Liver (tissue), 3 donors: ENCODE results near the gene PLEKHA6.

Experiments used
- ATF3 ChIP-seq: IDR thresholded peaks from 2 replicates; pipeline ENCODE4 v1.6.1; 2016; ENCODE audit warnings: antibody characterized with exemption
- CTCF ChIP-seq: fragments of 150-350 bp; IDR thresholded peaks from 2 replicates; pipeline ENCODE4 v1.5.1; 2017; ENCODE audit warnings: improper control_type of control experiment, low read depth, low read length; ENCODE audit not compliant: missing input control
- EGR1 ChIP-seq, 2 donors: IDR thresholded peaks; 2 replicates each; pipeline ENCODE4 v1.6.1; 2016 to 2018; ENCODE audit warnings: antibody characterized with exemption in 2 of 2, low read depth in 2 of 2
- FOXA1 ChIP-seq: IDR thresholded peaks from 2 replicates; pipeline ENCODE4 v1.6.1; 2016; ENCODE audit warnings: antibody characterized with exemption
- GABPA ChIP-seq, 2 donors: IDR thresholded peaks in 1 of 2; conservative IDR thresholded peaks in 1 of 2; 2 replicates each; pipeline ENCODE4 v1.6.1; 2016; ENCODE audit warnings: antibody characterized with exemption in 2 of 2, mild to moderate bottlenecking in 1 of 2, moderate library complexity in 1 of 2
- HNF4A ChIP-seq, 2 donors: conservative IDR thresholded peaks; 2 replicates each; pipeline ENCODE4 v1.6.1; 2016; ENCODE audit warnings: antibody characterized with exemption in 2 of 2, mild to moderate bottlenecking in 2 of 2
- HNF4G ChIP-seq: IDR thresholded peaks from 2 replicates; pipeline ENCODE4 v1.6.1; 2016; ENCODE audit warnings: antibody characterized with exemption
- JUND ChIP-seq, 2 donors: IDR thresholded peaks; 2 replicates each; pipeline ENCODE4 v1.6.1; 2016; ENCODE audit warnings: antibody characterized with exemption in 2 of 2
- MAX ChIP-seq: IDR thresholded peaks from 2 replicates; pipeline ENCODE4 v1.6.1; 2016; ENCODE audit warnings: antibody characterized with exemption
- RAD21 ChIP-seq, 2 donors: IDR thresholded peaks; 2 replicates each; pipeline ENCODE4 v1.6.1; 2016; ENCODE audit warnings: antibody characterized with exemption in 2 of 2, mild to moderate bottlenecking in 2 of 2
- REST ChIP-seq: IDR thresholded peaks from 2 replicates; pipeline ENCODE4 v1.6.1; 2016; ENCODE audit warnings: antibody characterized with exemption, mild to moderate bottlenecking
- TAF1 ChIP-seq: conservative IDR thresholded peaks from 2 replicates; pipeline ENCODE4 v1.6.1; 2016; ENCODE audit warnings: antibody characterized with exemption, mild to moderate bottlenecking
- ZBTB33 ChIP-seq: IDR thresholded peaks from 2 replicates; pipeline ENCODE4 v1.6.1; 2016; ENCODE audit warnings: antibody characterized with exemption
- donor health status: healthy.
- donor health status: healthy.

GRCh38 chr1:204376919-204377799 lies 17.4 kb upstream of the PLEKHA6 start:
- TF ChIP-seq CTCF (no peak), MAX (peak; percentile 85), TAF1 (no peak), RAD21 (IDR thresholded peaks at IDR 0.05) (peak; percentile 28 to 39), EGR1 (IDR thresholded peaks at IDR 0.05; ENCODE audit: low read depth in 2 of 2) (peak in 1 of 2 donors; percentile 3), REST (peak; percentile 31), ZBTB33 (peak; percentile 14), HNF4G (peak; percentile 94), GABPA (IDR thresholded peaks at IDR 0.05 in 1 of 2, conservative IDR thresholded peaks at IDR 0.05 in 1 of 2) (peak in 1 of 2 donors; percentile 26), ATF3 (no peak), JUND (IDR thresholded peaks at IDR 0.05) (peak in 1 of 2 donors; percentile 65), HNF4A (conservative IDR thresholded peaks at IDR 0.05) (peak; percentile 94 to 95), FOXA1 (no peak)
